GM15510 (cell line): ENCODE results near the gene KRTAP27-1.

Experiments
- POLR2A ChIP-seq: IDR thresholded peaks from 3 replicates; pipeline ENCODE4 v1.6.1; 2011; ENCODE audit warnings: borderline replicate concordance; ENCODE audit not compliant: insufficient read length; ENCODE audit errors: extremely low read depth

The KRTAP27-1 gene

GRCh38 chr21:30337276-30337744 is at the start of gene KRTAP27-1:
Gene KRTAP27-1, minus strand, starts transcription at chr21:30337694. Its CDS starts 26 bp downstream, at chr21:30337668.
- TF ChIP-seq POLR2A = no peak

- TF ChIP-seq POLR2A = no peak
These were observed 44.7 kb upstream of the KRTAP27-1 start for GRCh38 chr21:30382201-30382600.

GRCh38 chr21:30372139-30372770 is 34.8 kb upstream of the KRTAP27-1 start, which contains the start of gene KRTAP13-2:
Gene KRTAP13-2, minus strand, starts transcription at chr21:30372271. Its CDS starts 58 bp downstream, at chr21:30372213.
- TF ChIP-seq POLR2A = no peak

GRCh38 chr21:30355906-30356305 is 18.4 kb upstream of the KRTAP27-1 start:
- no peak for TF ChIP-seq POLR2A

- no peak for TF ChIP-seq POLR2A
These were observed 17.0 kb upstream of the KRTAP27-1 start for GRCh38 chr21:30354308-30355005.

- no peak for TF ChIP-seq POLR2A
These were observed 14.0 kb upstream of the KRTAP27-1 start for GRCh38 chr21:30351534-30351933.

GRCh38 chr21:30349572-30349971 is 12.1 kb upstream of the KRTAP27-1 start:
- no peak for TF ChIP-seq POLR2A

GRCh38 chr21:30348506-30348905 is 11.0 kb upstream of the KRTAP27-1 start, which contains the start of gene KRTAP23-1:
Gene KRTAP23-1, minus strand, starts transcription at chr21:30348606. Its CDS starts 0 bp downstream, at chr21:30348606.
- TF ChIP-seq POLR2A = no peak

- no peak for TF ChIP-seq POLR2A
These were observed 7.5 kb upstream of the KRTAP27-1 start for GRCh38 chr21:30345014-30345413.

- TF ChIP-seq POLR2A = no peak
These were observed 3.5 kb upstream of the KRTAP27-1 start for GRCh38 chr21:30340714-30341573.

GRCh38 chr21:30338717-30339116 is 1.2 kb upstream of the KRTAP27-1 start:
- TF ChIP-seq POLR2A = no peak

- TF ChIP-seq POLR2A = no peak
These were observed 278 bp upstream of the KRTAP27-1 start for GRCh38 chr21:30337772-30338171.

- TF ChIP-seq POLR2A = no peak
These were observed 898 bp downstream of the KRTAP27-1 start for GRCh38 chr21:30336596-30336995.

GRCh38 chr21:30333736-30334135 is 3.8 kb downstream of the KRTAP27-1 start:
- TF ChIP-seq POLR2A = no peak

GRCh38 chr21:30332681-30333080 is 4.8 kb downstream of the KRTAP27-1 start:
- no peak for TF ChIP-seq POLR2A
